ENCODE data around the gene CHCHD3.

CHCHD3 gene

DNA sequence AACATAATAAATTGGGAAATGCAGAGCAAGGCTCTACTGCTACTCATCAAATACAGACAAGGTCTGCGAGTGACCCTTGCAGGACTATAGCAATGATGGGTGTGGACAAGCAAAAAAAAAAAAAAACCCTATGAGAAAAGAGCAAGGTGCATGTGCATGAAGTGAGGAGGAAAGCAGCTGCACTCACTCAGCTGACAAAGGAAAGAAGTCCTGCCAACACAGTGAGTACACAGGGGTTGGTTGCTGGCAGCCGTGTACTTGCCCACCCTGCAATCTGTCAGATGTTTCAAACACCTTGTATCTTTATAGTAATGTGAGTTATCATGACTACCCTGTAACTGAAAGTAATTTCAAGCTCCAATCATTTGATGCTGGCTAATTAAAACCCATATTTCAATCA is 20.5 kb downstream of the CHCHD3 start:
- no peak for FAIRE-seq
- no peak for DNase-seq (ENCODE audit: insufficient read length, low spot score)

GRCh38 chr7:133060004-133060403 is 21.9 kb downstream of the CHCHD3 start:
- FAIRE-seq (no peak), DNase-seq (ENCODE audit: insufficient read length, low spot score) (no peak)
- no peak for TF ChIP-seq POLR2AphosphoS5 (IDR thresholded peaks at IDR 0.05; ENCODE audit: low read depth, low read length)
- TF ChIP-seq TAF1 (IDR thresholded peaks at IDR 0.05; ENCODE audit: low read depth, low read length), result no peak
- no peak for TF ChIP-seq POU2F2 (IDR thresholded peaks at IDR 0.05; ENCODE audit: low read depth, low read length)
- peak; percentile 83 for TF ChIP-seq SPI1 (IDR thresholded peaks at IDR 0.05; ENCODE audit: low read depth, low read length)

More for the DNA sequence above, 20.5 kb downstream of the CHCHD3 start:
- TF ChIP-seq TAF1 (IDR thresholded peaks at IDR 0.05; ENCODE audit: low read depth, low read length) (no peak), POU2F2 (IDR thresholded peaks at IDR 0.05; ENCODE audit: low read depth, low read length) (no peak), POLR2AphosphoS5 (IDR thresholded peaks at IDR 0.05; ENCODE audit: low read depth, low read length) (no peak), POLR2A (IDR thresholded peaks at IDR 0.05; ENCODE audit: low read depth, low read length) (no peak), SPI1 (IDR thresholded peaks at IDR 0.05; ENCODE audit: low read depth, low read length) (no peak), PAX5 (IDR thresholded peaks at IDR 0.05; ENCODE audit: insufficient read depth, low read length, severe bottlenecking) (no peak)

- FAIRE-seq (peak; percentile 47), DNase-seq (ENCODE audit: insufficient read length, low spot score) (no peak)
- no peak for TF ChIP-seq POU2F2 (IDR thresholded peaks at IDR 0.05; ENCODE audit: low read depth, low read length)
- TF ChIP-seq PAX5 (IDR thresholded peaks at IDR 0.05; ENCODE audit: insufficient read depth, low read length, severe bottlenecking), result no peak
- TF ChIP-seq TAF1 (IDR thresholded peaks at IDR 0.05; ENCODE audit: low read depth, low read length), result no peak
- TF ChIP-seq SPI1 (IDR thresholded peaks at IDR 0.05; ENCODE audit: low read depth, low read length), result peak; percentile 77
- no peak for TF ChIP-seq POLR2AphosphoS5 (IDR thresholded peaks at IDR 0.05; ENCODE audit: low read depth, low read length)
- no peak for TF ChIP-seq POLR2A (IDR thresholded peaks at IDR 0.05; ENCODE audit: low read depth, low read length)
These were observed 22.6 kb downstream of the CHCHD3 start for GRCh38 chr7:133059263-133059662.

DNA sequence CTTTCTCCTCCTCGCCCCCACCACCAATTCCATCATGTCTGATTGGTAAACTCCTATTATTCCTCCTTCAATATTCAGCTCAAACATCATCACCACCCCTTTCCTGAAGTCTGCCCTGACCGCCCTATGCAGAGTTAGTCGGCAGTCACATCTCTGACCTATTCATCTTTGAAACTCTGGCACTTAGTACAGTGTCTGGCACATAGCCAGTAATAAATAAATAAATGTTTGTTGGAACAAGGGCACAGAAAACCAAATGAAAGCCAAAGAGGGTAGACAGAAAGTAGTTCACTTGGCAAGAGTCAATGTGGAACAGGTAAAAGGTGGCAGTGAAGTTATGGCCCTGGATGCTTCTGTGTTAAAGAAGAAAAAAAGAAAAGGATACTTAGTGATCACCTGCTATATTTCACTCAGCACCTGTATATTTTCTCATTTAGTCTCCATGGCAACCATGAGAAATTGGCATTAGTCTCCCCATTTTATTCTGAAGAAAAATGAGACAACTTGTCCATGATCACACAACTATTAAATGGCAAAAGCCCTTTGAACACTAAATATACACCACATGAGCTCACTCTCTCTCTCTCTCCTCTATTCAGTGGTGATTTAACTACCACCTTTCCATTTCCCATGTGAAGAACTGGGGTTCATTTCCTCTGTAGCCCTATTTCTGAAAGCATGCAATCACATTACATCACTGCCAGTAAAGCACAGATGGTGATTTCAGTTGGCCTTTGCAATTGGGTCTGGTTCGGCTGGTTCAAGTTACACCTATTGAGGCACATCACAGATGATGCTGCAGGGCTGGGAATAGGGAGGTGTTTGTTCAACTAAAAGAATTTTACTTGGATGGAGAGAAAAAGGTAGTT is 25.3 kb downstream of the CHCHD3 start:
- TF ChIP-seq POU2F2 (IDR thresholded peaks at IDR 0.05; ENCODE audit: low read depth, low read length) (no peak), SPI1 (IDR thresholded peaks at IDR 0.05; ENCODE audit: low read depth, low read length) (peak; percentile 58), POLR2A (IDR thresholded peaks at IDR 0.05; ENCODE audit: low read depth, low read length) (no peak), TAF1 (IDR thresholded peaks at IDR 0.05; ENCODE audit: low read depth, low read length) (no peak), PAX5 (IDR thresholded peaks at IDR 0.05; ENCODE audit: insufficient read depth, low read length, severe bottlenecking) (no peak)
- DNase-seq (ENCODE audit: insufficient read length, low spot score), result no peak
- peak; percentile 75 for FAIRE-seq

DNA sequence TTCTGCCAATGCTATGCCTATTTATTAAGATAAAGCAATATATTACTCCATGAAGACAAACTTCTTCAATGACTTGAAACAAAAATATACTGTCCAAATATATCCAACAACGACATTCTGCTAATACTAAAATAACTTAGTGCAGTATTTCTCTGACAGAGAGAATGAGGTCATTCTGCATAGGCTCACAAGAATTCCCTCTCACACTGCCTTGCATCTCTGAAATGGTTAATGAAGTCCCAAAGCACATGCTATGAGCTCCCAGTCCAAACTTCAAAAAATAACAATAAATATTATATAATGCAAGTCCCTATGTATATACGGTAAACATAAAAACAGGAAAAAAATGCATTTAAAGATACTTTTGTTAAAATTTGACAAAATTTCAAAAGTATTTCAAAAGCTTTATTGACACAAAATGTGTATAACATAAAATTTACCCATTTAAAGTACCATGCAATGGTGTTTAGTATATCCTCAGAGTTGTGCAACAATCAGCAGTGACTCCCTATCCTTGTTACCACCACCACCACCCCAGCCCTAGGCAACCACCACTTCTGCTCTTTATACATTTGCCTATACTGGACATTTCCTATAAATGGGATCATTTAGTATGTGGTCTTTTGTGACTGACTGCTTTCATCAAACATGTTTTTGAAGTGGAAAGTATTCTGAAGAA is 27.6 kb downstream of the CHCHD3 start:
- FAIRE-seq, result no peak
- DNase-seq (ENCODE audit: insufficient read length, low spot score), result no peak
- TF ChIP-seq POU2F2 (IDR thresholded peaks at IDR 0.05; ENCODE audit: low read depth, low read length), result no peak
- TF ChIP-seq POLR2A (IDR thresholded peaks at IDR 0.05; ENCODE audit: low read depth, low read length), result no peak
- TF ChIP-seq SPI1 (IDR thresholded peaks at IDR 0.05; ENCODE audit: low read depth, low read length), result no peak
- TF ChIP-seq TAF1 (IDR thresholded peaks at IDR 0.05; ENCODE audit: low read depth, low read length), result no peak
- TF ChIP-seq PAX5 (IDR thresholded peaks at IDR 0.05; ENCODE audit: insufficient read depth, low read length, severe bottlenecking), result no peak
- no peak for TF ChIP-seq POLR2AphosphoS5 (IDR thresholded peaks at IDR 0.05; ENCODE audit: low read depth, low read length)

DNA sequence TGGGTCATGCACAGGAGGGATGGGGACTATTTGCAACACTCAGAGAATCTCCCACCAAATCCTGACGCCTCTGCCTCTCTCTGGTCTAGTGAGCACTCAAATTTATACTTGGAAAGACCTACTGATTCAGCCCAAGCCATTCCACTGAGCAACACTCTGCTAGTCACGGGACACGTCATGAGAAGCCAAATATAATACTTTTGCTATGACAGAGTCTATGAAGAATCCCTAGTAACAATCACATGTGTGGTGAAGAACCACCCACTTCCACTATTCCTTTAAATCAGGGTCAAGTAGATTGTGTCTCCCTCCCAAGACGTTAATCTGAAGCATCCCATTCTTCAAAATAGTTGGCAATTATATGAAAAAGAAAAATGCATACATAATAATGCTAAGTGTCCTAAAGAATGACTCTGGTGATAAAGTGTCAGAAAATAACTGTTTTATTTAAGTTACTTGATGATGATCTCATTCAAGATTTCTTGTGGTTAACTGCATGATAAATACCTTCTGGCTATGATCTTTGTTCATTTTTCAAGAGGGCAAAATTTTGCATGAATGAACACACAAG is 28.5 kb downstream of the CHCHD3 start:
- no peak for DNase-seq (ENCODE audit: insufficient read length, low spot score)
- no peak for TF ChIP-seq PAX5 (IDR thresholded peaks at IDR 0.05; ENCODE audit: insufficient read depth, low read length, severe bottlenecking)
- TF ChIP-seq SPI1 (IDR thresholded peaks at IDR 0.05; ENCODE audit: low read depth, low read length), result peak; percentile 35; the same call in 1 of the 2 replicates
- TF ChIP-seq POU2F2 (IDR thresholded peaks at IDR 0.05; ENCODE audit: low read depth, low read length), result no peak

DNA sequence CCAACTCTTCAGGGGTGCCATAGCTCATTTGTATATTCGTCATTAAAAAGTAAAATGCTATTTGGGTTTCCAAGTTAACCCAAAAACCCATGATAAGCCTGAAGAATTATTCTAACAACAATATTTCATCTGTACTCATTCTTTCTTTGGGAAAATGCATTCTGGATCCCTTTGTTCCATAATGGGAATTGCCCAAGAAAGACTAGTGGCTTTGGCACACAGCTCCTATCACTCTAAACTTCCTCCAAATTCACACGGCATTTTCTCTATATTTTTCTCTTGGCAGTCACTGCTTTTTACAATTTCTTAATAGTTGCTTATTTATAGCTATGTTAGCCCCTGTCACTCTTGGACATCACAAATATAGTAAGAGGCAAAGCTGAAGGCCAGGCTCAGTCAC is 29.1 kb downstream of the CHCHD3 start:
- TF ChIP-seq POU2F2 (IDR thresholded peaks at IDR 0.05; ENCODE audit: low read depth, low read length) (no peak), POLR2AphosphoS5 (IDR thresholded peaks at IDR 0.05; ENCODE audit: low read depth, low read length) (no peak), PAX5 (IDR thresholded peaks at IDR 0.05; ENCODE audit: insufficient read depth, low read length, severe bottlenecking) (no peak), POLR2A (IDR thresholded peaks at IDR 0.05; ENCODE audit: low read depth, low read length) (no peak), SPI1 (IDR thresholded peaks at IDR 0.05; ENCODE audit: low read depth, low read length) (no peak), TAF1 (IDR thresholded peaks at IDR 0.05; ENCODE audit: low read depth, low read length) (no peak)
- DNase-seq (ENCODE audit: insufficient read length, low spot score), result no peak
- FAIRE-seq, result no peak

More for the DNA sequence above, 28.5 kb downstream of the CHCHD3 start:
- FAIRE-seq, result peak; percentile 33

DNA sequence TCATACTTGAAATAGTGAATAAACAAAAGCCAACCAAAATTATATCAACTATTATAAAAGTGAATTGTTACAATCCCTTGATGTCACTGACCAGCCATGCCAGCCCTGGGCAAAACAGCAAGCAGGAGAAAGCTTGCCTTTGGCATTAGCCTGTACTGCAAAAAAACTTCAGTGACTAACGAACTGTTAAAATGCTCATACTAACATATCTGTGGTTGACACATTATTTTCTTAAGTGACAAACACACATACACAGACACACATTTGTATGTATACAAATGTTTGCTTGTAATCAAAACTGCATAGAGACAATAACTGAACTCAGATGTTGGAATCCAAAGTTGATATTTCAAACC is 29.5 kb downstream of the CHCHD3 start:
- no peak for TF ChIP-seq PAX5 (IDR thresholded peaks at IDR 0.05; ENCODE audit: insufficient read depth, low read length, severe bottlenecking)
- no peak for TF ChIP-seq POLR2A (IDR thresholded peaks at IDR 0.05; ENCODE audit: low read depth, low read length)
- TF ChIP-seq POLR2AphosphoS5 (IDR thresholded peaks at IDR 0.05; ENCODE audit: low read depth, low read length), result no peak
- TF ChIP-seq SPI1 (IDR thresholded peaks at IDR 0.05; ENCODE audit: low read depth, low read length), result no peak
- no peak for FAIRE-seq
- no peak for DNase-seq (ENCODE audit: insufficient read length, low spot score)

DNA sequence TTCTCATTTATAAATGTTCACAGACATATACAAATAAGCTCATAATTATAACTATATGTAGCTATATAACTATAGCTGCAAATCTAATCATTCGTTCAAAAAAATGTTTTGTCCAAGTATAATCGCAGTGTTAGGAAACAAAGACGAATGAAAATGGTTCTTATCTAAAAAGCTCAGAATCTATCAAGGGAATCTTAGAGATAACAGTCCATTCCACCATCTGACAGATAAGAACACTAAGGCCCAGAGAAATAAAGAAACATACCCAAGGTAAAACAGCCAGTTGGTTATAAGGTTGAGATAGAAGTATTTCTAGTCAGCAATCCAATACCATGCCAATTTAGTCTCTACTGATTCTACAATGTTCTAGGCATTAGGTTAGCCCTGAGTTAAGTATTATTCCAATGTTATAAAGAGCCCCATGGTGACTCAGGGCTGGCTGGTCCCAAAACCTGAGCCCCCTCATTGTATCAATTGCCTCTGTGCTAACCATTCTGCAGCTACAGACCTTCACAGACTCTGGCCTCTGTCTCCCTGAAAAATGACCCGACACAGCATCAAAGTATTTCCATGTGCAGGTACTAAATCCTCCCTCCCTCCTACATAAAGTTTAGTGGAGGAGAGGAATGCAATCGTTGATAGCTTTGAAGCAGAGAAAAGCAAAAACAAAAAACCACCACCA is 30.0 kb downstream of the CHCHD3 start:
- FAIRE-seq (no peak), DNase-seq (ENCODE audit: insufficient read length, low spot score) (no peak)
- TF ChIP-seq TAF1 (IDR thresholded peaks at IDR 0.05; ENCODE audit: low read depth, low read length), result no peak
- TF ChIP-seq POLR2A (IDR thresholded peaks at IDR 0.05; ENCODE audit: low read depth, low read length), result no peak
